GM12891 (cell line): ENCODE data around the gene ZPR1.

Source experiments
- POLR2A ChIP-seq: IDR thresholded peaks from 2 replicates; pipeline ENCODE4 v1.6.1; 2011; ENCODE audit warnings: low read depth, low read length, control low read depth
- POLR2AphosphoS5 ChIP-seq: IDR thresholded peaks from 2 replicates; pipeline ENCODE4 v1.6.1; 2011; ENCODE audit warnings: low read depth, low read length, control low read depth
- POU2F2 ChIP-seq: IDR thresholded peaks from 2 replicates; pipeline ENCODE4 v1.6.1; 2011; ENCODE audit warnings: low read depth, mild to moderate bottlenecking, control low read depth, low read length, moderate library complexity
- SPI1 ChIP-seq: IDR thresholded peaks from 2 replicates; pipeline ENCODE4 v1.6.1; 2011; ENCODE audit warnings: low read depth, low read length, control low read depth
- TAF1 ChIP-seq: IDR thresholded peaks from 2 replicates; pipeline ENCODE4 v1.6.1; 2011; ENCODE audit warnings: low read depth, low read length, control low read depth

GRCh38 chr11:116821050-116821918 lies 33.5 kb upstream of the ZPR1 start:
- TF ChIP-seq POLR2A (no peak), POU2F2 (no peak), POLR2AphosphoS5 (no peak), TAF1 (no peak), SPI1 (no peak)
